ENCODE results near the gene MCL1.
"Not testable (repeated sequence)": the region's sequence is repeated elsewhere in the genome, so short reads cannot be mapped to it uniquely, and the experiment has no call there.

MCL1 gene

GRCh38 chr1:150579110-150579944, at the start of gene MCL1:
Gene MCL1, minus strand, starts transcription at chr1:150579610. Its CDS starts 80 bp downstream, at chr1:150579530.
- peak; percentile 57 for DNase-seq

- no peak for DNase-seq
Measured at GRCh38 chr1:150628766-150629114, 49.3 kb upstream of the MCL1 start.

GRCh38 chr1:150627826-150628410, 48.5 kb upstream of the MCL1 start:
- no peak for DNase-seq

- no peak for DNase-seq
Measured at GRCh38 chr1:150626150-150626549, 46.7 kb upstream of the MCL1 start.

- not testable (repeated sequence) for DNase-seq
Measured at GRCh38 chr1:150624546-150624945, 45.1 kb upstream of the MCL1 start.

- not testable (repeated sequence) for DNase-seq
Measured at GRCh38 chr1:150624134-150624533, 44.7 kb upstream of the MCL1 start.

GRCh38 chr1:150622303-150622975, 43.0 kb upstream of the MCL1 start:
- DNase-seq = no peak

- no peak for DNase-seq
Measured at GRCh38 chr1:150621497-150622302, 42.3 kb upstream of the MCL1 start.

GRCh38 chr1:150620919-150621318, 41.5 kb upstream of the MCL1 start:
- no peak for DNase-seq

GRCh38 chr1:150619576-150620509, 40.4 kb upstream of the MCL1 start:
- no peak for DNase-seq

- no peak for DNase-seq
Measured at GRCh38 chr1:150615346-150616201, 36.2 kb upstream of the MCL1 start.

- peak; percentile 93 for DNase-seq
Measured at GRCh38 chr1:150613061-150613920, 33.9 kb upstream of the MCL1 start.

- DNase-seq = no peak
Measured at GRCh38 chr1:150612014-150612345, 32.6 kb upstream of the MCL1 start.

GRCh38 chr1:150610576-150610975, 31.2 kb upstream of the MCL1 start:
- no peak for DNase-seq

- no peak for DNase-seq
Measured at GRCh38 chr1:150609732-150610131, 30.3 kb upstream of the MCL1 start.

GRCh38 chr1:150606463-150607142, 27.2 kb upstream of the MCL1 start:
- no peak for DNase-seq

- not testable (repeated sequence) for DNase-seq
Measured at GRCh38 chr1:150605451-150605731, 26.0 kb upstream of the MCL1 start.

GRCh38 chr1:150604226-150604588, 24.8 kb upstream of the MCL1 start:
- DNase-seq = no peak

- DNase-seq = no peak
Measured at GRCh38 chr1:150603711-150604110, 24.3 kb upstream of the MCL1 start.

GRCh38 chr1:150602372-150602771, 23.0 kb upstream of the MCL1 start:
- DNase-seq = not testable (repeated sequence)
